OCI-M1 (cell line): ENCODE results near the gene ULK4.
"Not testable (repeated sequence)": the region's sequence is repeated elsewhere in the genome, so short reads cannot be mapped to it uniquely, and the experiment has no call there.

ENCODE experiments used
- DNase-seq: peaks from one replicate; lab custom pipeline; 2025; lab: John Stamatoyannopoulos, UW

Gene ULK4

GRCh38 chr3:41441568-41441967 is 520.3 kb downstream of the ULK4 start:
- DNase-seq = no peak

GRCh38 chr3:41441139-41441538 is 520.8 kb downstream of the ULK4 start:
- DNase-seq = no peak

GRCh38 chr3:41436983-41437382 is 524.9 kb downstream of the ULK4 start:
- no peak for DNase-seq

- no peak for DNase-seq
Observed at GRCh38 chr3:41434781-41435180, 527.1 kb downstream of the ULK4 start.

- no peak for DNase-seq
Observed at GRCh38 chr3:41431386-41431785, 530.5 kb downstream of the ULK4 start.

GRCh38 chr3:41430886-41431285 is 531.0 kb downstream of the ULK4 start:
- DNase-seq = no peak

GRCh38 chr3:41430391-41430790 is 531.5 kb downstream of the ULK4 start:
- no peak for DNase-seq

GRCh38 chr3:41426485-41426884 is 535.4 kb downstream of the ULK4 start:
- no peak for DNase-seq

GRCh38 chr3:41424543-41425300 is 537.2 kb downstream of the ULK4 start:
- no peak for DNase-seq

GRCh38 chr3:41419809-41420208 is 542.1 kb downstream of the ULK4 start:
- peak; percentile 65 for DNase-seq

GRCh38 chr3:41418961-41419691 is 542.8 kb downstream of the ULK4 start:
- DNase-seq = peak; percentile 56

- DNase-seq = no peak
Observed at GRCh38 chr3:41417574-41417973, 544.3 kb downstream of the ULK4 start.

GRCh38 chr3:41411065-41411464 is 550.8 kb downstream of the ULK4 start:
- DNase-seq = no peak

GRCh38 chr3:41405466-41405865 is 556.4 kb downstream of the ULK4 start:
- DNase-seq = peak; percentile 20

GRCh38 chr3:41404582-41404981 is 557.3 kb downstream of the ULK4 start:
- no peak for DNase-seq

GRCh38 chr3:41394896-41395295 is 567.0 kb downstream of the ULK4 start:
- no peak for DNase-seq

GRCh38 chr3:41370765-41371535 is 591.0 kb downstream of the ULK4 start:
- DNase-seq = not testable (repeated sequence)

- no peak for DNase-seq
Observed at GRCh38 chr3:41370307-41370706, 591.6 kb downstream of the ULK4 start.

GRCh38 chr3:41369838-41370237 is 592.1 kb downstream of the ULK4 start:
- no peak for DNase-seq

- no peak for DNase-seq
Observed at GRCh38 chr3:41365973-41366372, 595.9 kb downstream of the ULK4 start.

GRCh38 chr3:41364736-41365135 is 597.2 kb downstream of the ULK4 start:
- DNase-seq = no peak

- no peak for DNase-seq
Observed at GRCh38 chr3:41363830-41364523, 597.9 kb downstream of the ULK4 start.
